Measurements from ENCODE around the gene SLC5A9. TPM values are rescaled to one million over a fixed set of nuclear protein-coding genes. Genes with fewer than 3 reads are reported as not detected.

Gene SLC5A9
- total and polyA plus RNA-seq, 10 of the 15 experiments (the other 5 are each of a cell fraction or from before 2014, with no cell fraction given), result 0.03 TPM; not detected in 9

DNA sequence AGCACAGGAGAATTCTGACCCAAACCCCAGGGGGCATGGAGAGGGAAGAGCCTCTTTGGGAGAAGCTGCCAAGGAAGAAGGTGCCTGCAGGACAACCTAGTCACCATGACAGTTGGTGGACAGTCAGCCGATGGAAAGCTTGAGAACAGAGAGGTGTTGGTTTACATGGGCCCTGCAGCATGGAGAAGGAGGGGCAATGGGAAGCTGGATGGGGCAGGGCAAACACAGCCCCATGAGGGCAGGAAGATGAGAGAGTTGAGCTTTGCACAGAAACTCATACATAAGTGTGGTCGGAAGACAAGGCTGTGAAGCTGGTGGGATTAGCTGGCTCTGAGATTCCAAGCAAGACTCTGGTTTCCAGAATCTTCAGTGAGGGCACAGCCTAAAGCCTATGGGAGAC lies 6.6 kb upstream of the SLC5A9 start:
- Histone ChIP-seq H3K27ac (ENCODE audit: control insufficient read depth, insufficient read depth) (no peak overlapping the region), H3K4me3 (no peak overlapping the region), H4K20me1 (ENCODE audit: control insufficient read depth, insufficient read depth) (no peaks in the 10 kb centered on the region), H3K27me3 (replicated peaks in 1 of 2; ENCODE audit: control insufficient read depth in 2 of 2, insufficient read depth in 2 of 2, low read length in 1 of 2) (no peaks in the 10 kb centered on the region; a peak in 1 of 4 replicates), H3K4me2 (ENCODE audit: control insufficient read depth, insufficient read depth) (no peak overlapping the region), H3K9ac (ENCODE audit: control insufficient read depth, insufficient read depth, low read length) (no peak overlapping the region), H3K9me3 (replicated peaks; ENCODE audit: control insufficient read depth, insufficient read depth, low read length) (no peaks in the 10 kb centered on the region), H2AFZ (ENCODE audit: control insufficient read depth, low read depth, low read length) (no peak overlapping the region), H3K36me3 (ENCODE audit: control insufficient read depth in 2 of 2, insufficient read depth in 2 of 2, low read length in 1 of 2) (no peaks in the 10 kb centered on the region), H3K4me1 (ENCODE audit: control insufficient read depth, insufficient read depth, low read length) (no peaks in the 10 kb centered on the region), H3K79me2 (ENCODE audit: control insufficient read depth, insufficient read depth, low read length) (no peaks in the 10 kb centered on the region)
- no peak for FAIRE-seq
- in situ Hi-C loops (cut with MboI) (no loop called here), intact Hi-C loops (cut with micrococcal nuclease; ENCODE audit: unreplicated experiment) (no loop called here)
- no peak for DNase-seq (ENCODE audit: low read depth, low spot score)
- no peak for ATAC-seq
- no TSS peak for BruUV-seq (replicated peaks)
- TF ChIP-seq TCF7 (IDR thresholded peaks at IDR 0.05; ENCODE audit: borderline replicate concordance), result no peak
- TF ChIP-seq SUPT20H (IDR thresholded peaks at IDR 0.05; ENCODE audit: borderline replicate concordance, control insufficient read depth, low read depth, low read length), result no peak
- TF ChIP-seq, protein P1, sequence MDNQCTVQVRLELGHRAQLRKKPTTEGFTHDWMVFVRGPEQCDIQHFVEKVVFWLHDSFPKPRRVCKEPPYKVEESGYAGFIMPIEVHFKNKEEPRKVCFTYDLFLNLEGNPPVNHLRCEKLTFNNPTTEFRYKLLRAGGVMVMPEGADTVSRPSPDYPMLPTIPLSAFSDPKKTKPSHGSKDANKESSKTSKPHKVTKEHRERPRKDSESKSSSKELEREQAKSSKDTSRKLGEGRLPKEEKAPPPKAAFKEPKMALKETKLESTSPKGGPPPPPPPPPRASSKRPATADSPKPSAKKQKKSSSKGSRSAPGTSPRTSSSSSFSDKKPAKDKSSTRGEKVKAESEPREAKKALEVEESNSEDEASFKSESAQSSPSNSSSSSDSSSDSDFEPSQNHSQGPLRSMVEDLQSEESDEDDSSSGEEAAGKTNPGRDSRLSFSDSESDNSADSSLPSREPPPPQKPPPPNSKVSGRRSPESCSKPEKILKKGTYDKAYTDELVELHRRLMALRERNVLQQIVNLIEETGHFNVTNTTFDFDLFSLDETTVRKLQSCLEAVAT (IDR thresholded peaks at IDR 0.05), result no peak
- TF ChIP-seq, protein P2, sequence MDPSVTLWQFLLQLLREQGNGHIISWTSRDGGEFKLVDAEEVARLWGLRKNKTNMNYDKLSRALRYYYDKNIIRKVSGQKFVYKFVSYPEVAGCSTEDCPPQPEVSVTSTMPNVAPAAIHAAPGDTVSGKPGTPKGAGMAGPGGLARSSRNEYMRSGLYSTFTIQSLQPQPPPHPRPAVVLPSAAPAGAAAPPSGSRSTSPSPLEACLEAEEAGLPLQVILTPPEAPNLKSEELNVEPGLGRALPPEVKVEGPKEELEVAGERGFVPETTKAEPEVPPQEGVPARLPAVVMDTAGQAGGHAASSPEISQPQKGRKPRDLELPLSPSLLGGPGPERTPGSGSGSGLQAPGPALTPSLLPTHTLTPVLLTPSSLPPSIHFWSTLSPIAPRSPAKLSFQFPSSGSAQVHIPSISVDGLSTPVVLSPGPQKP (IDR thresholded peaks at IDR 0.05; ENCODE audit: low read depth, low read length), result no peak
- TF ChIP-seq, protein P3, sequence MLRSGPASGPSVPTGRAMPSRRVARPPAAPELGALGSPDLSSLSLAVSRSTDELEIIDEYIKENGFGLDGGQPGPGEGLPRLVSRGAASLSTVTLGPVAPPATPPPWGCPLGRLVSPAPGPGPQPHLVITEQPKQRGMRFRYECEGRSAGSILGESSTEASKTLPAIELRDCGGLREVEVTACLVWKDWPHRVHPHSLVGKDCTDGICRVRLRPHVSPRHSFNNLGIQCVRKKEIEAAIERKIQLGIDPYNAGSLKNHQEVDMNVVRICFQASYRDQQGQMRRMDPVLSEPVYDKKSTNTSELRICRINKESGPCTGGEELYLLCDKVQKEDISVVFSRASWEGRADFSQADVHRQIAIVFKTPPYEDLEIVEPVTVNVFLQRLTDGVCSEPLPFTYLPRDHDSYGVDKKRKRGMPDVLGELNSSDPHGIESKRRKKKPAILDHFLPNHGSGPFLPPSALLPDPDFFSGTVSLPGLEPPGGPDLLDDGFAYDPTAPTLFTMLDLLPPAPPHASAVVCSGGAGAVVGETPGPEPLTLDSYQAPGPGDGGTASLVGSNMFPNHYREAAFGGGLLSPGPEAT (IDR thresholded peaks at IDR 0.05; ENCODE audit: low read depth), result no peak
- no peak for TF ChIP-seq TCF12 (IDR thresholded peaks at IDR 0.05; ENCODE audit: low read depth, low read length)
- TF ChIP-seq LARP7 (IDR thresholded peaks at IDR 0.05), result no peak
- no peak for TF ChIP-seq PML (IDR thresholded peaks at IDR 0.05; ENCODE audit: low read length)
- POLR2A ChIA-PET, result no interaction called here
- CTCF ChIA-PET, result interaction anchor here (3.4 kb wide), 1 partner anchor 12 kb away, joined by 12 read pairs; no protein-coding TSS in a partner anchor
- WGBS (ENCODE audit: insufficient coverage, insufficient replicate concordance, low lambda C conversion rate, missing lambda C conversion rate), result 80% methylated on average over 2 of the region's 2 CpGs
- SMC1A ChIA-PET (ENCODE audit: uncharacterized antibody, unreplicated experiment), result no interaction called here
- RAD21 ChIA-PET (ENCODE audit: unreplicated experiment), result no interaction called here
